Fibroblast of mammary gland (primary cell): ENCODE results near the gene ANKRD63.

Experiments used
- DNase-seq: peaks from one replicate; pipeline ENCODE4 v3.0.0-alpha.2; 2010; ENCODE audit warnings: low read depth
- H3K4me3 ChIP-seq: 2 replicates; pipeline ENCODE4 v1.5.1; 2011; ENCODE audit warnings: low read depth, mild to moderate bottlenecking, low read length, moderate library complexity; ENCODE audit not compliant: control insufficient read depth
- CTCF ChIP-seq: conservative IDR thresholded peaks from 2 replicates; pipeline ENCODE4 v1.5.1; 2011; ENCODE audit warnings: low read depth, low read length, inconsistent platforms; ENCODE audit not compliant: control insufficient read depth, insufficient read depth

ANKRD63 gene

GRCh38 chr15:40297356-40297755, 14.5 kb upstream of the ANKRD63 start:
- no peak for TF ChIP-seq CTCF
- DNase-seq, result no peak
- no peak overlapping the region for H3K4me3 ChIP-seq

DNA sequence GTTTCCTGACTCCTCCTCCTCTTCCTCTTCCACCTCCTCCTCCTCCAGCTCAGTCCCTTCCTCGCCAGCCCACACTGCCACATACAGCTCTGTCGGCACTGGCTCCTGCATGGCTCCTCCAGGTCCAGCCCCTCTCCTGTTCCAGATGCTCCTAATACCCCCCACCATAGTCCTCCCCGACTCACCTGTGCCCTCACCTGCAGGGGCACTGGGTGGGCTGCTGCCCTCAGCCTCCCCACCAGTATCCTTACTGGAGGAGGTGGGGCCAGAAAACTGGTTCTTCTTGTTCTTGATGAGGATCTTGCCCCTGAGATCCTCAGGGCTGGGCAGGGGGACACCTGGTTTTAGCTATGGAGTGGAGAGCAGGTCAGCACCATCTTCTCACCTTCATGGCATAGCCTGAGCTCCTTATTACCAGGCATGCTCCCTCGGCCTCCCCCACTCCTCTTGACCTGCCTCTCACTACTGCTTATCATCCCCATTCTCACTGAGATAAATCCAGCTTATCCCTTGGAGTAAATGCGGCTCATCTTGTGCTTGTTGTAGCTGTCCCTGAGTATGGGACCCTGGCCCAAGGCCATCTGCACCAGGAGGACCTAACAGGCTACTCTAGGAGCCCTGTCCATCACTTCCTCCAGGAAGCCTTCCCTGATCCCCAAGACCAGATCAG, 13.8 kb upstream of the ANKRD63 start:
- H3K4me3 ChIP-seq, result no peak overlapping the region
- TF ChIP-seq CTCF, result no peak
- no peak for DNase-seq

GRCh38 chr15:40295877-40296560, 13.2 kb upstream of the ANKRD63 start:
- no peak for TF ChIP-seq CTCF
- no peak for DNase-seq
- no peak overlapping the region for H3K4me3 ChIP-seq

- DNase-seq, result no peak
- H3K4me3 ChIP-seq, result no peak overlapping the region
- no peak for TF ChIP-seq CTCF
Observed at GRCh38 chr15:40295297-40295696, 12.4 kb upstream of the ANKRD63 start.

GRCh38 chr15:40293905-40294895, 11.3 kb upstream of the ANKRD63 start:
- DNase-seq, result no peak
- TF ChIP-seq CTCF, result no peak
- H3K4me3 ChIP-seq, result no peak overlapping the region

DNA sequence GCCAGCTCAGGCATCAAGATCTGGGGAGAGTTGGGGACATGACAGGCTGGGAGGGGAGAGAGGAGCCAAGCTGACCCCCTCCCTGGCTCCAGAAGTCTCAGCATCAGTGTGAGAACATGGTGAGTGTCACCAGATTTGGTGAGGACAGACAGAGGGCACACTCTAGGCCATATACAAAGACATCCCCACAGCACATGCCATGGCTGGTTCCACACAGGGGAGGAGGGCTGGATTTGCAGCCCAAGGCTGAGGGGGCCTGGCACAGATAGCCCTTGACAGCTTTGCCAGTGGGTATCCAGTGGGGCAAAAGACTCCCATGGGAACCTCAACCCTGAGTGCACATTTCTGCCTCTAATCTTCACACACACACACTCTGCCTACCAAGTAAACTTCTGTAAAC, 10.1 kb upstream of the ANKRD63 start:
- no peak for DNase-seq
- no peak for TF ChIP-seq CTCF
- no peak overlapping the region for H3K4me3 ChIP-seq
